Raji (cell line): ENCODE results near the gene AGRN.

ENCODE experiments used
- POLR2A ChIP-seq: IDR thresholded peaks from 2 replicates; pipeline ENCODE4 v1.6.1; 2011; ENCODE audit warnings: low read depth, low read length, control low read depth; ENCODE audit not compliant: insufficient read depth

The AGRN gene

DNA sequence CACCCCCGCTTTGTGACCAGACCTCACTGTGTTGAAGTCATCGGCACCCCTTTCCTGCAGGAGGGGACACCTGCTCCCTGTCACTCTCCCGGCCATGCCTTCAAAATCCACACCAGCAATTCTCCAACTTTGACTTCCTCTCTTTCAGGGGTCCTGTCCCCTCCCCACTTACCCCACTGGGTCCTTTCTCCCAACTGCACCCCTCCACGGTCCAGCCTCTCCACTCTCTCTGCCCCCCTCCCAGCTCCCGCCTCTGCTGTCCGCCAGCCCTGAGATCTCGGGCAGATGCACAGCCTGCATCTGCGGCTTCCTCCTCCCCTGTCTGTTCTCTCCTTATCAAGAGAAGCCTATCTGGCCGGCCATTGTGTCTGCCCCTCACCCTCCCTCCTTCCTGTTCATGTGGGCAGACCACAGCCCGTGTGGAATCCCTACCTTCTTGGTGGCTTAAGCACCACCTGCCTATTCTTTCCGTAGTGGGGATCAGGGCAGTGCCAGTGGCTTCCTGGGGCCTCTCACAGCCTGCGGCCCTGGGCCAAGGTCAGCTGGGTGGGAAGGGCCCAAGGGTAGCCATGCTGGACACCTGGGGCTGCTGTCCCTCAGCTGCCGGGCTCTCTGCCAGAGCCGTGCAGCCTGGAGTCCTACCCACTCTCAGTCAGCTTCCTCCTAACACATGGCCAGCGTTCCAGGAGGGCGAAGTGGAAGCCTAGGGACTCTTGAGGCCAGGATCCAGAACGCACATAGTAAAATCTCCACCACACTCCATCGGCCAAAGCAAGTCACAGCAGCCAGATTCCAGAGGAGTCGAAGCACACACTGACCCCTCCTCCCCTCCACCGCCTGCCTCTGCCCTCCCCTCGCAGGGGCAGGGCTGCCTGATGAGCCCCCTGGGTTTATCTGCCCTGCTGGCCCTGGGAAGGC lies 14.9 kb upstream of the AGRN start:
- TF ChIP-seq POLR2A: no peak

DNA sequence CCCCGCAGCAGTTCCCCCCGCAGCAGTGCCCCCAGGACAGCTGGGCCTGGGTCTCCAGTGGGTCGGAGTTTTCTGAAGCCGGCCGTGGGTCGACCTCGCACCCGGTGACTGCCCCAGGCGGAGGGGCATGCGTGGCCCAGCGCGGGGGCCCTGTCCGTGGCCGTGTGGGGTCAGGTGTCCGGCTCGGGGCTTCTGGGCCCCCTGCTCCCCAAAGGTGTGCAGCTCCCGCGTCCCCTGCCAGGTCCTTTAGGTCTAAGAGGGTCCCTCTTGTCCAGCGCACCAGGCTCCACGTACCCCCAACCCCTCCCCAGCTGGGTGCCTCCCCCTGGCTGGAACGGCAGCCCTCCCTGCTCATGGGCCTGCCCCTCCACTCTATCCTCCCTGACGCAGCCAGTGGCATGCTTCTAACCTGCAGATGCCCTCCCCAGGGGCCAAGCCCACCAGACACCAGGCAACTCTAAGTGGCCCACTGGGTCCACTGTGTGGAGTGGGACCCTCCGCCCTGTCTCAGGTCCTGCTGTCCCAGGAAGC lies 14.1 kb upstream of the AGRN start:
- TF ChIP-seq POLR2A: no peak

DNA sequence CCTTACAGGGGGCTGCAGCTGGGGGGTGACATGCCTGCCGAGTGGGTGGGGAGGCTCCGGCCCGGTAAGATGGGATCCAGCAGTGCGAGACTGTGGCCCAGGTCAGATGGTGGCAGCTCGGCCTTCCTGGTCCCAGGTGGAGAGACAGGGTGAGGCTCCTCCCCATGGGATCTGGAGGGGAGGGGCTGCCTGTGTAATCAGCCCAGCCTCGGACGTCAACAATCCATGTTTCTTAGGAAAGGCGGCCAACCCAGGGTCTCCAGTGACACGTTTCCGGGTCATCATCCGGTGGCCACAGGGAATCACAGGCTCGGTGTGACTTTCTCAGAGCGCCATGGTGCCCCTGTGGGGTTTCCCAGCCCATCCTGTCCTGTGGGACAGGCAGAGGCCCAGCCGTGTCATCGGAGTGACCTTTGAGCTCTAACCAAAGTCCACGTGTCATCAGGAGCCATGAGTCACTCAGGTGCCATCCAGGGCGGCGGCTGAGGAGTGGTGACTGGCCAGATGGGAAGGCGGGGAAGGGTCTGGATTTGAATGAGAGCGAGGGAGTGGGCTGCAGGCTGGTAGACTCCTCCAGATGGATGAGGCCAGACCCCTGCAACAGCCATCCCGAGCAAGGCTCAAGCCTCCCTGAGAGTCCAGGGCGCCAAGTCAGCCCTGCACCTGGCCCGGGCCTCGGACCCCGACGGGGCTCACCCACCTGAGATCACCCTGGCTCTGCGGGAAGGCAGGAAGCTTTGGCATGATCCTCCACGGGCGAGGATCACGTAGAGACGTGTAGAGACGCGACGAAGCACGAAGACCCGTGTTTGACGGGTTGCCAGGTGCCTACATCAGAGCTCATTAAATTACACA lies 13.4 kb upstream of the AGRN start:
- TF ChIP-seq POLR2A: no peak

DNA sequence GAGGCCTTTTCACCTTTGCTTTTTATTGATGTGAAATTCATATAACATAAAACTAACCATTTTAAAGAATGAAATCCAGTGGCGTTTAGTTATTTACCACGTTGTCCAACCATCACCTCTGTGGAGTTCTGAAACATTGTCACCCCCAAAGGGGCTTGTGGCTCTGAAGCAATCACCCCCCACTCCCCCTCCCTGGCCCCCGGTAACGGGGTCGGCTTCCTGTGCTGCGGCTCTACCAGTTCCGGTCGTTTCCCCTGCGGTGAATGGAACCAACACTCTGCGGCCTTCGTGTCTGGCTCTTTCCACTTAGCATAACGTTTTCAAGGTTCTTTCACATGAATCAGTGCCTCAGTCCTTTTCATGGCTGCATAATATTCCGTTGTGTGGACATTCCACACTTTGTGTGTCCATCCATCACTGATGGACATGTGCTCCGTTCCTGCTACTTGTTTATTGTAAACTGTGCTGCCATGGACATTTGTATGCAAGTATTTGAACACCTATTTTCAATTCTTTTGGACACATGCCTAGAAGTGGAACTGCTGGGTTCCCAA lies 8.4 kb upstream of the AGRN start:
- TF ChIP-seq POLR2A: no peak

DNA sequence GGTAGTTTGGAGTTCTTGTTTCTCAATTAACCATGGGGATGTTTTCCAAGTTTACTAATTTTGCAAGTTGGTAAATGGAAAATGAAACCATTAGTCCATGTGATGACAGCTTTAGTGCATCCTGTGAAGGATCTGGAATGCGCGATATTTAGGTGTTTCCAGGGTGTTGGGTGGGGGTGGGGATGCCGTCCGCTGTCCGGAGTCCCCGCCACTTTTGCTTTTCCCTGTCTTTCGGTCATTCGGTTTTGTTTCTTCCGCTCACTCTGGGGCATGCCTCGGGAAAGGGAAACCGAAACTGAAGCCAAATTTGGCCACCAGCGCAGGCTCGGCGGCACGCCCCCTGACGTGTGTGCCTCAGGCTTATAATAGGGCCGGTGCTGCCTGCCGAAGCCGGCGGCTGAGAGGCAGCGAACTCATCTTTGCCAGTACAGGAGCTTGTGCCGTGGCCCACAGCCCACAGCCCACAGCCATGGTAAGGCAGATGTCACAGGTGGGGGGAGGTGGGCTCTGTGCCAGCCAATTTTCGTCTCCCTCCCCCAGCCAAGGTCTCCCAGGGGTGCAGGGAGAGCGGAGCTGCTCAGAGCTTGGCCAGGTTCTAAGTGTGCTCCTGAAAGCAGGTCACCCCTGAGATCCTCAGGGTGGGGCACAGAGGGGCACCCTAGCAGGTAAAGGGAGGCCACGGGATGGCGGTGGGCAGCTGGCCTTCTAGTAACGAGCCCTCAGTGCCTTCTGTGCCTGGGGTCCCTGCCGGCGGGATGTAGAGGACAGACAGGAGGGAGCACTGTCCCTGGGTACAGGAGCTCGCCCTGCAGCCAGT lies 6.6 kb upstream of the AGRN start, which contains the start of gene ISG15:
Gene ISG15, plus strand, starts transcription at position 393 of the 817 bp plus-strand sequence. Its CDS starts 77 bp downstream, at position 470.
- TF ChIP-seq POLR2A: peak; percentile 98

DNA sequence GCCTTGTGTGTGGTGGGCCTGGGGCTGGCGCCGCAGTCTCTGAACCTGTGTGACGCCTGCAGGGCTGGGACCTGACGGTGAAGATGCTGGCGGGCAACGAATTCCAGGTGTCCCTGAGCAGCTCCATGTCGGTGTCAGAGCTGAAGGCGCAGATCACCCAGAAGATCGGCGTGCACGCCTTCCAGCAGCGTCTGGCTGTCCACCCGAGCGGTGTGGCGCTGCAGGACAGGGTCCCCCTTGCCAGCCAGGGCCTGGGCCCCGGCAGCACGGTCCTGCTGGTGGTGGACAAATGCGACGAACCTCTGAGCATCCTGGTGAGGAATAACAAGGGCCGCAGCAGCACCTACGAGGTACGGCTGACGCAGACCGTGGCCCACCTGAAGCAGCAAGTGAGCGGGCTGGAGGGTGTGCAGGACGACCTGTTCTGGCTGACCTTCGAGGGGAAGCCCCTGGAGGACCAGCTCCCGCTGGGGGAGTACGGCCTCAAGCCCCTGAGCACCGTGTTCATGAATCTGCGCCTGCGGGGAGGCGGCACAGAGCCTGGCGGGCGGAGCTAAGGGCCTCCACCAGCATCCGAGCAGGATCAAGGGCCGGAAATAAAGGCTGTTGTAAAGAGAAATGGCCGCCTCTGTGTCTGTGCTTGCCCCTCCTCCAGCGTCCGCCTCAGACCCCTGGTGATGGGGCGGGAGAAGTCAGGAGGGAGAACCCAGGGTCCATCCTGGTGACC lies 5.8 kb upstream of the AGRN start:
- TF ChIP-seq POLR2A: no peak

DNA sequence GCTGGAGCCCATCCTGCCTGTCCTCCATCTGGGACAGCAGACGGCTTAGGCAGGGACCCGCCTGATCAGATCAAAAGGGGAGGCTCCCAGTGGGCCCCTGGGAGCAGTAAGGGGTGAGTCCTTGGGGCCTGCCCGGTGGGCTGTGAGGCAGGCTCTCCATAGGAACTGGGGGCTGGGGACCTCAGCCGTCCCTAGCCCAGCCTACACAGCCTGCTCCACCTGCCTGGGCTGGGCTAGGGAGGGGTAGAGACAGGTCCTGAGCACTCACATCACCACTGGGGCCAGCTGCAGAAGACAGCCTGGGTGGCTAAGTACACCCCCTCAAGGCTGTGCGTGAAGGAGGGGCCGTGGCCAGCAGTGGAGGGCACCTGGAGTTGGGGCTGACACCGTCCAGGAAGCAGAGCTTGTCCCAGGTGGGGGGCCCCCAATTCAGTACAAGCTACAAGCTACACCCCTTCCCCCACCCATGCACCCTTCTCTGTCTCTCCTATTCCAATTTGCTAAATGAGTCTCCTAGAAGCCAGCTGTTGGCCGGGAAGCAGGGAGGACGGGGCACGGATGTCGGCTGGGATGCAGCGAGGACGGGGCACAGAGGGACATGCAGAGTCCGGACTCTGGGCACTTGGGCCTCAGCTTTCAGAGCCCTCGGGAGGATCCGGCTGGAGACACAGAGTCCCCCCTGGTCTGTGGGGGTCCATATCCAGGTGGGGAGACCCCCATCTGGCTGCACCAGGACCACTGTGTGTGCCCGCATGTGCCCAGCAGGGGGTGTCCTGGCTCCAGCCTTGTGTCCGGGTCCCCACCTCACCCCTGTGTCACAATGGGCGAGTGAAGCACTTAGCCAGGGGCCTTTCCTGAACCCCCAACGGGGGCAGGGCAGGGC lies 4.9 kb upstream of the AGRN start:
- 0 out of 2 replicates have a peak, but pooled peaks have one; percentile 2 for TF ChIP-seq POLR2A

DNA sequence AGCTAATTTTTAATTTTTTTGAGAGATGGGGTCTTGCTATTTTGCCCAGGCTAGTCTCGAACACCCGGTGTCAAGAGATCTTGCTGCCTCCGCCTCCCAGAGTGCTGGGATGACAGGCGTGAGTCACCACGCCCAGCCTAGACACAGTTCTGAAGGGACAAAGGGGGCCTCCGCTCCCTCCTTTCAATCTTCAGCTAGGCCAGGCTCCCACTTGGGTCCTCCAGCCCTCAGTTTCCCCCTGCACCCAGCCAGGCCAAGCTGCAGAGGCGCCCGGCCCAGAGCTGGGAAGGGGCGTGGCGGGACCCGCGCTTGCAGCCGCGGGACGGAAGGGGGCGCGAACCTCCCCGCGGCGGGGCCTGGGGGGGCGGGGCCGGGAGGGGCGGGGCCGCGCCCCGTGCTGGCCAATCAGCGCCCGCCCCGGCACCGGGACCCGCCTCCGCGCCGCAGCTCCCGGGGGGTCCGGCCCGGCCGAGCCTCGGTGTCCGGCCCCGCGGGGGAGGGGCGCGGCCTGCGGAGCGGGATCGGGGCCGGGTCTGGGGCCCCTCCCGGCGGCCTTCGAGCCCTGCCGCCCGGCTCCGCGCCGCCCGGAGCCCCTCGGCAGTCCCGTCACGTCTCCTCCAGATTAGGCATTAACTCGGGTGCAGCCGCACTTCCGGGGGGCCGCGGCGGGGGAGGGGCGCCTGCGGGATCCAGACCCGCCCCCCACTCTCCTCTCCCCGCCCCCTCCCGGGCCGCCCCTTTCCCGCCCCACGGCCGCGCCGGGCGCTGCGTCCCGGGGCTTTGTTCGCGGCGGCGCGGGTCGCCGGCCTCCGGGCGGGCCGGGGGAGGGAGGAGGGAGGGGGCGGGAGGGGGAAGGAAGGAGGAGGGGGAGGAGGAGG lies 559 bp upstream of the AGRN start:
- no peak for TF ChIP-seq POLR2A

DNA sequence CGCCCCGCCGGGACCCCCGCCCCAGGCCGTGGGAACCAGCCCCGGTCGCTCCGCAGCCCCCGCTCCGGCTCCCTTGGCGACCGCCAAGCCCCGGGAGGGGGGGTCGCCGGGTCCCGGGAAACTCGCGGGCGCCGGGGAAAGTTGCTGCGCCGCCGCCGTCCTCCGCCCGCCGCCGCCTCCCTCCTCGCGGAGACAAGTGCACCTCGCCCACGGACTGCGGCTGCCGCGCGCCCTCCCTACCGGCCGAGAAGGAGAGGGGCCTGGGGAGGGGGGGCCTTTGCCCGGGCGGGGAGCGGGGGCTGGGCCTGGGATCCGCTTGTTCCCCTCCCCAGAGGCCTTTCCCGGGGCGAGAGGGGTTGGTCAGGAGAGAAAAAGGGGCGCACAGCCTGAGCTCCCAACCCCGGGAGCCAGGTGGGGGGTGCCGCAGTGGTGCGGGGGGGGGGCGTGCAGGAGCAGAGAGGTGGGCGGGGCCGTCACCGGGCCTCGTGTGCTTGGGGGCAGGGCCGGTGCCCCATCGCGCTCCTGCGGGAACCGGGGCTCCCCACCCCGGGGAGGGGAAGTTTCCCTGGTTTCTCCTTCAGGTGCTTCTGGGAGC lies 592 bp downstream of the AGRN start:
- TF ChIP-seq POLR2A: no peak

DNA sequence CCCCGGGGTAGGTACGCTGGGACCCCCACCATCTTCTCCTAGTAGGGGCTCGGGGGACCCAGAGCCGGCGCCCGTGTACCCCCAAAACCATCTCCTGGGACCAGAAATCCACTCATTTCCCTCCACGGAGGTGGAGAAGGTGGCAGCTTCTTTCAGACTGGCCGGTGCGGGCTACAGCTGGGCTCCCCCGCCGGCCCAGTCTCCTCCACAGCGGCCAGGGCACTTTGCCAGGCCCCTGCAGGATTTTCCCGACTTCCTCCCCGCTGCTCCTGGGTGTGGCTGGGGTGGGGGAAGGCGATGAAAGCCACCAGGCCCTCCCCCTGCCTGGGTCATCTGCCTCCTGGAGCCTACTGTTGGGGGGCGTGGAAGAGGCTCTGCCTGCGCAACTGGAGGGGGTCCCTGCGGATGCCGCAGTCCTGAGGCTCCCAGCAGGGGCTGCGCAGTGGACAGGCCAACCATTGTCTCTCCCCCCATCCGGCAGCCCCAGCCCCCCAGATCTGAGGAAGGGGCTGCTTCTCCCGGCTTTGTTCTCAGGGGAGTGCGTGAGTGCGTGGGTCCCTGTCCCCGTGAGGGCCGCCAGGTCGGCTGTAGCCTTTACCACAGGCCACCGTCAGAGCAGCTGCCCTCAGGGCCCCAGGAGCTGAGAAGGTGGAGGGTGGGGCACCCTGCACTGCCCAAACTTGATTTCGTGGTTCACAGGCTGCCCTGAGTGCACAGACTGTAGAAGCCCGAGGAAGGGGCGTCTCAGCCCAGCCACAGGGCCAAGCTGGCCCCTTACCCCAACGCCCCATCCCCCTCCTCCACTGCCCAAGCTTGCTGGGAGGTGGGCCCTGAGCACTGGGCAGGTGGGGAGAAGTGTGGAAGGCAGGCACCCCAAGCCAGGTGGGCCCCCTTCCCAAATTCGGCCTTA lies 1.3 kb downstream of the AGRN start:
- no peak for TF ChIP-seq POLR2A

DNA sequence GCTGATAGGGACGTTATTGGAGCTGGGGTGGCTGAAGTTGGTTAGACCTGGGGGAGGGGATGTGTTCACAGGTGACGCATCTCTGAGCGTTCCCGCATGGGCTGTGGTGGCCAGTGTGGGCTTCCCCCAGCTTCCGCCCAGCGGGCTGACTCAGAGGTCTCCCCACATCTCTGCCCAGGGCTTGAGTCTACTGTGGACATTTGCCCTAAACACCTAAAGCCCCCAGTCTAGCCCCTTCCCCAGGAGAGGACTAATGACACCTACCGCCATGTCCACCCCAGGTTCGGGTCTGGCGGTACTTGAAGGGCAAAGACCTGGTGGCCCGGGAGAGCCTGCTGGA lies 2.0 kb downstream of the AGRN start:
- no peak for TF ChIP-seq POLR2A
